ENCODE measurements around the gene LAS1L.
"Not testable (repeated sequence)": the region's sequence is repeated elsewhere in the genome, so short reads cannot be mapped to it uniquely, and the experiment has no call there.

LAS1L gene

GRCh38 chrX:65534450-65535292 is at the start of gene LAS1L:
TSS of gene LAS1L (minus strand) at chrX:65534787. CDS start at chrX:65534715, 72 bp downstream.
- DNase-seq (ENCODE audit: low spot score) = peak; percentile 93

- no peak for DNase-seq (ENCODE audit: low spot score)
These were observed 48.0 kb upstream of the LAS1L start for GRCh38 chrX:65582450-65583082.

- peak; percentile 23 for DNase-seq (ENCODE audit: low spot score)
These were observed 47.2 kb upstream of the LAS1L start for GRCh38 chrX:65581661-65582339.

- DNase-seq (ENCODE audit: low spot score) = no peak
These were observed 43.8 kb upstream of the LAS1L start for GRCh38 chrX:65578346-65578745.

- no peak for DNase-seq (ENCODE audit: low spot score)
These were observed 41.6 kb upstream of the LAS1L start for GRCh38 chrX:65576160-65576559.

GRCh38 chrX:65575022-65575421 is 40.4 kb upstream of the LAS1L start:
- DNase-seq (ENCODE audit: low spot score) = no peak

- DNase-seq (ENCODE audit: low spot score) = no peak
These were observed 39.8 kb upstream of the LAS1L start for GRCh38 chrX:65574356-65574755.

- no peak for DNase-seq (ENCODE audit: low spot score)
These were observed 38.4 kb upstream of the LAS1L start for GRCh38 chrX:65572971-65573370.

GRCh38 chrX:65562850-65563249 is 28.3 kb upstream of the LAS1L start:
- DNase-seq (ENCODE audit: low spot score) = not testable (repeated sequence)

- no peak for DNase-seq (ENCODE audit: low spot score)
These were observed 17.1 kb upstream of the LAS1L start for GRCh38 chrX:65551489-65552339.

- DNase-seq (ENCODE audit: low spot score) = no peak
These were observed 16.5 kb upstream of the LAS1L start for GRCh38 chrX:65551086-65551485.

- no peak for DNase-seq (ENCODE audit: low spot score)
These were observed 10.9 kb upstream of the LAS1L start for GRCh38 chrX:65545456-65545855.

- DNase-seq (ENCODE audit: low spot score) = no peak
These were observed 2.6 kb upstream of the LAS1L start for GRCh38 chrX:65537229-65537628.

GRCh38 chrX:65536291-65536690 is 1.7 kb upstream of the LAS1L start:
- DNase-seq (ENCODE audit: low spot score) = no peak

GRCh38 chrX:65532016-65532415 is 2.6 kb downstream of the LAS1L start:
- DNase-seq (ENCODE audit: low spot score) = no peak

GRCh38 chrX:65528705-65529340 is 5.8 kb downstream of the LAS1L start:
- no peak for DNase-seq (ENCODE audit: low spot score)

GRCh38 chrX:65528293-65528692 is 6.3 kb downstream of the LAS1L start:
- DNase-seq (ENCODE audit: low spot score) = no peak

GRCh38 chrX:65524139-65524538 is 10.4 kb downstream of the LAS1L start:
- no peak for DNase-seq (ENCODE audit: low spot score)

GRCh38 chrX:65522739-65523372 is 11.7 kb downstream of the LAS1L start:
- no peak for DNase-seq (ENCODE audit: low spot score)

- not testable (repeated sequence) for DNase-seq (ENCODE audit: low spot score)
These were observed 15.1 kb downstream of the LAS1L start for GRCh38 chrX:65519530-65519929.

GRCh38 chrX:65518980-65519379 is 15.6 kb downstream of the LAS1L start:
- DNase-seq (ENCODE audit: low spot score) = not testable (repeated sequence)
